Measurements from ENCODE around the gene BLTP1. TPM values are rescaled to one million over a fixed set of nuclear protein-coding genes. Genes with fewer than 3 reads are reported as not detected.

BLTP1 gene
- total and polyA plus RNA-seq, 5 donors from 2014 or later, result 6.2 to 108 (median 6.5) TPM

DNA sequence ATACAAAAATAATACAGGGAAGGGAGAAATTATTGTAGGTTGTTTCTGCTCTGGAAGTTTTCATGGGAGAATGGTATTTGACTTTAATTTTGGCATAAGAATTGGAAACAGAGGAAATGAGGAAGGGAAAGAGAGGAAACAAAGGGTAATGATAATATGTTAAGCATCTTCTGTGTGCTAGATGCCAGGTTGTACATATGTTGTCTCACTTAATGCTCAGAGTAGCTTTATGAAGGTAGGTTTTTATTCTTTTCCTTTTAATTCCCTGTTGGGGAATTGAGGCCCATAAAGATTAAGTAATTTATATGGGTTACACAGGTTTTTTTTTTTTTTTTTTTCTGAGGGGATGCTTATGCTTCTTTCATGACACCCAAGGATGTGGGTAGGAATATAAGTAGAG, 19.2 kb downstream of the BLTP1 start:
- Mint-ChIP-seq H3K36me3 (peaks cover 33% of the 10 kb centered on the region), H3K9me3 (peaks cover 0 to 2% (median 0%) of the 10 kb centered on the region in 7 donors), H3K4me3 (no peak overlapping the region), H3K27ac (no peak overlapping the region), H3K4me1 (peaks cover 14 to 35% (median 29%) of the 10 kb centered on the region in 4 donors), H3K27me3 (no peaks in the 10 kb centered on the region)
- no peaks in the 10 kb centered on the region for H3K4me1 ChIP-seq (ENCODE audit: control insufficient read depth, insufficient read depth, low read length, poor library complexity, severe bottlenecking)
- H3K36me3 ChIP-seq (ENCODE audit: control insufficient read depth, insufficient read depth, low read length), result peaks cover 29% of the 10 kb centered on the region
- no peaks in the 10 kb centered on the region for H3K9me3 ChIP-seq (ENCODE audit: control insufficient read depth in 2 of 2, low read length in 2 of 2)
- no peaks in the 10 kb centered on the region for H3K27me3 ChIP-seq (ENCODE audit: control insufficient read depth, insufficient read depth, low read length)
- H3K4me3 ChIP-seq (ENCODE audit: low read depth, low read length), result no peak overlapping the region
- DNase-seq, result no peak
- H3K27ac ChIP-seq (ENCODE audit: insufficient read depth, low read length, poor library complexity, severe bottlenecking), result no peak overlapping the region
- no peak for ATAC-seq (ENCODE audit: low read depth in 2 of 2)

DNA sequence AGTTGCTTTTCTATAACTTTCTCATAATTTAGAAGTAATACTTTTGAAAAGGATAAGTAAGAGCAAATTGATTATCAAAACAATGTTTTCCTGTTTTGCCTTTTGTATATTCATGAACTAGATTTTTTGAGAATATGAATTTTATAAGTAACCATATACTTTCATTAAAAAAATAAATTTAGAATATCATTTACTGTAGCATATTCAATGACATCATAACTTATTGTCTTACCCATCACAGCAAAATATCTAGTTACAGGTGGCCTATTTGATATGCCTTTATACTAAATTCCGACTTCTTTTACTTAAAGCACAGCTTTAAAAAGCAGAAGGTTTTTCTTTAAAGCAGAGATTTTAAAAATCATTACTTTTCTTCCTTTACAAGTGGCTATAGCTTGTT, 20.1 kb downstream of the BLTP1 start:
- no peaks in the 10 kb centered on the region for H3K4me1 ChIP-seq (ENCODE audit: control insufficient read depth, insufficient read depth, low read length, poor library complexity, severe bottlenecking)

GRCh38 chr4:122178961-122179360, 26.8 kb downstream of the BLTP1 start:
- no peak for ATAC-seq (ENCODE audit: low read depth in 2 of 2)
- H3K4me1 ChIP-seq (ENCODE audit: control insufficient read depth, insufficient read depth, low read length, poor library complexity, severe bottlenecking), result no peaks in the 10 kb centered on the region
- H3K36me3 ChIP-seq (ENCODE audit: control insufficient read depth, insufficient read depth, low read length), result peaks cover 79% of the 10 kb centered on the region
- H3K9me3 ChIP-seq (ENCODE audit: control insufficient read depth in 2 of 2, low read length in 2 of 2), result no peaks in the 10 kb centered on the region
- Mint-ChIP-seq H3K4me3 (no peak overlapping the region), H3K27ac (no peak overlapping the region), H3K36me3 (peaks cover 52% of the 10 kb centered on the region), H3K9me3 (no peaks in the 10 kb centered on the region), H3K27me3 (peaks cover 4% of the 10 kb centered on the region), H3K4me1 (peaks cover 0 to 5% (median 1%) of the 10 kb centered on the region in 4 donors)
- DNase-seq, result no peak
- H3K4me3 ChIP-seq (ENCODE audit: low read depth, low read length), result no peak overlapping the region
- no peaks in the 10 kb centered on the region for H3K27me3 ChIP-seq (ENCODE audit: control insufficient read depth, insufficient read depth, low read length)
- H3K27ac ChIP-seq (ENCODE audit: insufficient read depth, low read length, poor library complexity, severe bottlenecking), result no peak overlapping the region

More for the DNA sequence above, 20.1 kb downstream of the BLTP1 start:
- no peak for ATAC-seq (ENCODE audit: low read depth in 2 of 2)
- Mint-ChIP-seq H3K4me3 (no peak overlapping the region), H3K9me3 (peaks cover 0 to 2% (median 0%) of the 10 kb centered on the region in 7 donors), H3K36me3 (peaks cover 38% of the 10 kb centered on the region), H3K27ac (no peak overlapping the region), H3K27me3 (no peaks in the 10 kb centered on the region), H3K4me1 (peaks cover 14 to 28% (median 23%) of the 10 kb centered on the region in 4 donors)
- no peaks in the 10 kb centered on the region for H3K27me3 ChIP-seq (ENCODE audit: control insufficient read depth, insufficient read depth, low read length)
- DNase-seq, result no peak
- H3K9me3 ChIP-seq (ENCODE audit: control insufficient read depth in 2 of 2, low read length in 2 of 2), result no peaks in the 10 kb centered on the region
- H3K27ac ChIP-seq (ENCODE audit: insufficient read depth, low read length, poor library complexity, severe bottlenecking), result no peak overlapping the region
- peaks cover 39% of the 10 kb centered on the region for H3K36me3 ChIP-seq (ENCODE audit: control insufficient read depth, insufficient read depth, low read length)
- no peak overlapping the region for H3K4me3 ChIP-seq (ENCODE audit: low read depth, low read length)

- ATAC-seq (ENCODE audit: low read depth in 2 of 2) (no peak), DNase-seq (peak in 1 of 3 donors; percentile 6)
- H3K9me3 ChIP-seq (ENCODE audit: control insufficient read depth in 2 of 2, low read length in 2 of 2), result no peaks in the 10 kb centered on the region
- no peak overlapping the region for H3K27ac ChIP-seq (ENCODE audit: insufficient read depth, low read length, poor library complexity, severe bottlenecking)
- peaks cover 53% of the 10 kb centered on the region for H3K36me3 ChIP-seq (ENCODE audit: control insufficient read depth, insufficient read depth, low read length)
- H3K4me3 ChIP-seq (ENCODE audit: low read depth, low read length), result no peak overlapping the region
- H3K9me3 Mint-ChIP-seq, result no peaks in the 10 kb centered on the region
- peaks cover 46% of the 10 kb centered on the region for H3K36me3 Mint-ChIP-seq
- no peaks in the 10 kb centered on the region for H3K27me3 ChIP-seq (ENCODE audit: control insufficient read depth, insufficient read depth, low read length)
- H3K27me3 Mint-ChIP-seq, result no peaks in the 10 kb centered on the region
- no peak overlapping the region for H3K4me3 Mint-ChIP-seq
- H3K4me1 ChIP-seq (ENCODE audit: control insufficient read depth, insufficient read depth, low read length, poor library complexity, severe bottlenecking), result no peaks in the 10 kb centered on the region
- peaks cover 0 to 8% (median 3%) of the 10 kb centered on the region in 4 donors for H3K4me1 Mint-ChIP-seq
- H3K27ac Mint-ChIP-seq, result peak overlapping the region in 1 of 3 donors; percentile 67
These were observed 43.6 kb downstream of the BLTP1 start for GRCh38 chr4:122195718-122196117.

Other genes with a start within 250 kb of the BLTP1 start
- gene TRPC3, start 200.3 kb upstream of the BLTP1 start, total RNA-seq, result 0.52 TPM
- gene TRPC3, start 200.3 kb upstream of the BLTP1 start, polyA plus RNA-seq, result not detected
- not detected for gene ADAD1, start 226.7 kb downstream of the BLTP1 start, total RNA-seq
- gene ADAD1, start 226.7 kb downstream of the BLTP1 start, polyA plus RNA-seq, result not detected